HG03432 (cell line): ENCODE data around the gene ANKRD37.
"Not testable (repeated sequence)": the region's sequence is repeated elsewhere in the genome, so short reads cannot be mapped to it uniquely, and the experiment has no call there.

Experiments
- ATAC-seq: cut with Tn5 transposase; IDR thresholded peaks from one replicate; pipeline ENCODE4 v1.9.1; 2021; ENCODE audit warnings: mild to moderate bottlenecking, moderate library complexity; ENCODE audit not compliant: unreplicated experiment

Gene ANKRD37

GRCh38 chr4:185396724-185397385 is at the start of gene ANKRD37:
ANKRD37 (plus strand) TSS chr4:185396841; CDS start chr4:185396924, 83 bp downstream.
- ATAC-seq, result no peak

GRCh38 chr4:185346975-185347601 is 49.6 kb upstream of the ANKRD37 start:
- ATAC-seq, result no peak

- no peak for ATAC-seq
These were observed 45.0 kb upstream of the ANKRD37 start for GRCh38 chr4:185351691-185352090.

GRCh38 chr4:185352202-185352601 is 44.4 kb upstream of the ANKRD37 start:
- no peak for ATAC-seq

- no peak for ATAC-seq
These were observed 43.9 kb upstream of the ANKRD37 start for GRCh38 chr4:185352741-185353140.

GRCh38 chr4:185357211-185357610 is 39.4 kb upstream of the ANKRD37 start:
- no peak for ATAC-seq

- ATAC-seq, result no peak
These were observed 38.8 kb upstream of the ANKRD37 start for GRCh38 chr4:185357733-185358440.

GRCh38 chr4:185358514-185358913 is 38.1 kb upstream of the ANKRD37 start:
- ATAC-seq, result no peak

GRCh38 chr4:185358959-185359358 is 37.7 kb upstream of the ANKRD37 start:
- no peak for ATAC-seq

- no peak for ATAC-seq
These were observed 36.7 kb upstream of the ANKRD37 start for GRCh38 chr4:185359767-185360446.

GRCh38 chr4:185361872-185362271 is 34.8 kb upstream of the ANKRD37 start:
- no peak for ATAC-seq

- ATAC-seq, result not testable (repeated sequence)
These were observed 34.1 kb upstream of the ANKRD37 start for GRCh38 chr4:185362570-185362969.

- no peak for ATAC-seq
These were observed 33.4 kb upstream of the ANKRD37 start for GRCh38 chr4:185363251-185363650.

GRCh38 chr4:185364886-185365285 is 31.8 kb upstream of the ANKRD37 start:
- ATAC-seq, result no peak

GRCh38 chr4:185369731-185370130 is 26.9 kb upstream of the ANKRD37 start:
- no peak for ATAC-seq

GRCh38 chr4:185370268-185370949 is 26.2 kb upstream of the ANKRD37 start:
- ATAC-seq, result no peak

- ATAC-seq, result no peak
These were observed 24.9 kb upstream of the ANKRD37 start for GRCh38 chr4:185371702-185372101.

- no peak for ATAC-seq
These were observed 22.6 kb upstream of the ANKRD37 start for GRCh38 chr4:185374027-185374426.

- ATAC-seq, result no peak
These were observed 22.1 kb upstream of the ANKRD37 start for GRCh38 chr4:185374573-185374972.

GRCh38 chr4:185378264-185378663 is 18.4 kb upstream of the ANKRD37 start:
- no peak for ATAC-seq
